Psoas muscle (tissue), 8 donors: ENCODE measurements around the gene GRIA3. TPM values are rescaled to one million over a fixed set of nuclear protein-coding genes. Genes with fewer than 3 reads are reported as not detected.

Experiments
- ATAC-seq, 4 donors: fragments of 200-7000 bp; cut with Tn5 transposase; one replicate each; pipeline ENCODE4 v1.9.1; 2020; ENCODE audit warnings: moderate library complexity in 3 of 4, mild to moderate bottlenecking in 2 of 4
- DNase-seq, 2 donors: peaks; one replicate each; pipeline ENCODE4 v3.0.0-alpha.2; 2020
- H3K27ac ChIP-seq: fragments of 200-600 bp; one replicate; pipeline ENCODE4 v1.8.0; 2022
- H3K27me3 ChIP-seq, 3 donors: fragments of 200-600 bp in 1 of 3; one replicate each; pipeline versions ENCODE4 v1.6.1 to v1.8.0; 2013 to 2022; ENCODE audit warnings: low read length in 2 of 3, mild to moderate bottlenecking in 2 of 3, moderate library complexity in 1 of 3; ENCODE audit not compliant: insufficient read depth in 3 of 3
- H3K36me3 ChIP-seq, 2 donors: fragments of 200-600 bp in 1 of 2; one replicate each; pipeline versions ENCODE4 v1.6.1 to v1.8.0; 2013 to 2022; ENCODE audit warnings: low read depth in 1 of 2, mild to moderate bottlenecking in 1 of 2, moderate library complexity in 1 of 2; ENCODE audit not compliant: insufficient read depth in 1 of 2
- H3K4me1 ChIP-seq: fragments of 200-600 bp; one replicate; pipeline ENCODE4 v1.8.0; 2022
- H3K4me3 ChIP-seq: fragments of 200-600 bp; one replicate; pipeline ENCODE4 v1.8.0; 2022; ENCODE audit warnings: mild to moderate bottlenecking
- H3K9me3 ChIP-seq: fragments of 200-600 bp; one replicate; pipeline ENCODE4 v1.8.0; 2022
- WGBS, 3 donors: extraction: QIAGEN DNeasy Blood & Tissue Kit; methylation state at CpG; one replicate each; pipeline versions ENCODE4 v1.1.6 to v1.1.7; 2013; 5-methylcytosine and 5-hydroxymethylcytosine counted together
- intact Hi-C, 2 donors: fragments of 100-400 bp; cut with DNase I; formaldehyde crosslinking; loops; one replicate each; pipeline versions ENCODE4 v1.11.0 to v1.14.2; 2022
- long read RNA-seq, 2 donors: library from polyadenylated mRNA; unstranded; transcript quantifications; one replicate each; pipeline ENCODE4 v2.0.0, GENCODE V29; 2021
- polyA plus RNA-seq, 3 donors: library from polyadenylated mRNA; stranded (reverse); fragments of 200-250 nt; gene quantifications; one replicate each; pipeline ENCODE4 v1.2.3, GENCODE V29; 2013
- total RNA-seq, 4 donors: library from RNA; stranded (reverse); fragmentation: NEBNext Ultra II Directional in 2 of 4; extraction: Animal tissue kit (Norgen Biotek cat#: 25700) in 2 of 4; gene quantifications; one replicate each; pipeline versions ENCODE4 v1.2.1 to v1.2.4, GENCODE V29; 2021 to 2023
- TF ChIP-seq, protein P1 (sequence below): fragments of 200-600 bp; IDR thresholded peaks from one replicate; pipeline ENCODE4 v1.8.0; 2022; ENCODE audit warnings: antibody characterized with exemption
- donor health status: healthy with polysubstance abuse.
- donor health status: DM: no; HTN: no; CAD: no; lungs with moderate emphysema.
- donor health status: Bipolar disorder and iron deficiency.
- donor health status: healthy.
- donor health status: DM: yes; HTN: yes; CAD: no.
- donor health status: DM: no; HTN: no; CAD: no.
- donor health status: DM: no; HTN: no; CAD: no.
- donor health status: DM: yes; HTN: yes; CAD: no.

GRIA3 gene
- under 1 TPM; 0.10 to 0.32 (median 0.32) TPM for total RNA-seq
- under 1 TPM in 2 of 3 donors, not detected in 1; 0.03 to 0.10 TPM for polyA plus RNA-seq
- long read RNA-seq, donor 1, partial matches to known transcripts: 0 of 1 reads
- long read RNA-seq, donor 1, other reads (novel, unspliced or antisense): 1 of 1 reads
- long read RNA-seq, donor 2: 0 reads

- H3K4me3 ChIP-seq: peak within 1 kb of the TSS; percentile 46
- no peaks in the 10 kb centered on the region for H3K9me3 ChIP-seq
- WGBS, 3 donors: 1 to 23% (median 1%) methylated on average over 20 to 33 of the region's 33 CpGs
- intact Hi-C loops: no loop called here
- no peaks in the 10 kb centered on the region for H3K36me3 ChIP-seq
- H3K27me3 ChIP-seq: peaks cover 0 to 21% (median 7%) of the 10 kb centered on the region in 3 donors
- TF ChIP-seq, protein P1, sequence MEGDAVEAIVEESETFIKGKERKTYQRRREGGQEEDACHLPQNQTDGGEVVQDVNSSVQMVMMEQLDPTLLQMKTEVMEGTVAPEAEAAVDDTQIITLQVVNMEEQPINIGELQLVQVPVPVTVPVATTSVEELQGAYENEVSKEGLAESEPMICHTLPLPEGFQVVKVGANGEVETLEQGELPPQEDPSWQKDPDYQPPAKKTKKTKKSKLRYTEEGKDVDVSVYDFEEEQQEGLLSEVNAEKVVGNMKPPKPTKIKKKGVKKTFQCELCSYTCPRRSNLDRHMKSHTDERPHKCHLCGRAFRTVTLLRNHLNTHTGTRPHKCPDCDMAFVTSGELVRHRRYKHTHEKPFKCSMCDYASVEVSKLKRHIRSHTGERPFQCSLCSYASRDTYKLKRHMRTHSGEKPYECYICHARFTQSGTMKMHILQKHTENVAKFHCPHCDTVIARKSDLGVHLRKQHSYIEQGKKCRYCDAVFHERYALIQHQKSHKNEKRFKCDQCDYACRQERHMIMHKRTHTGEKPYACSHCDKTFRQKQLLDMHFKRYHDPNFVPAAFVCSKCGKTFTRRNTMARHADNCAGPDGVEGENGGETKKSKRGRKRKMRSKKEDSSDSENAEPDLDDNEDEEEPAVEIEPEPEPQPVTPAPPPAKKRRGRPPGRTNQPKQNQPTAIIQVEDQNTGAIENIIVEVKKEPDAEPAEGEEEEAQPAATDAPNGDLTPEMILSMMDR: no peak
- H3K4me1 ChIP-seq: no peaks in the 10 kb centered on the region
- no peak for DNase-seq
- H3K27ac ChIP-seq: no peak within 1 kb of the TSS
- no peak for ATAC-seq
Observed at GRCh38 chrX:123184219-123184865, at the start of gene GRIA3. TSS of gene GRIA3 (plus strand) at chrX:123184278. CDS start at chrX:123184536, 258 bp downstream.

- ATAC-seq (peak in 1 of 4 donors; percentile 27), DNase-seq (no peak)
- Histone ChIP-seq H3K4me3 (no peak overlapping the region), H3K27ac (no peak overlapping the region), H3K27me3 (no peaks in the 10 kb centered on the region), H3K4me1 (no peaks in the 10 kb centered on the region), H3K36me3 (no peaks in the 10 kb centered on the region), H3K9me3 (no peaks in the 10 kb centered on the region)
- WGBS, 3 donors: 55 to 90% (median 63%) methylated on average over 1 of the region's 1 CpG
- intact Hi-C loops: no loop called here
- TF ChIP-seq, protein P1: no peak
Observed at GRCh38 chrX:123138473-123138872, 45.6 kb upstream of the GRIA3 start.

- no peak for DNase-seq
- TF ChIP-seq, protein P1: no peak
- Histone ChIP-seq H3K36me3 (no peaks in the 10 kb centered on the region), H3K4me3 (no peak overlapping the region), H3K27ac (no peak overlapping the region), H3K4me1 (no peaks in the 10 kb centered on the region), H3K9me3 (no peaks in the 10 kb centered on the region), H3K27me3 (no peaks in the 10 kb centered on the region)
- 86 to 92% (median 88%) methylated on average over 5 of the region's 5 CpGs for WGBS, 3 donors
- intact Hi-C loops: no loop called here
- ATAC-seq: no peak
Observed at GRCh38 chrX:123140454-123140853, 43.6 kb upstream of the GRIA3 start.

DNA sequence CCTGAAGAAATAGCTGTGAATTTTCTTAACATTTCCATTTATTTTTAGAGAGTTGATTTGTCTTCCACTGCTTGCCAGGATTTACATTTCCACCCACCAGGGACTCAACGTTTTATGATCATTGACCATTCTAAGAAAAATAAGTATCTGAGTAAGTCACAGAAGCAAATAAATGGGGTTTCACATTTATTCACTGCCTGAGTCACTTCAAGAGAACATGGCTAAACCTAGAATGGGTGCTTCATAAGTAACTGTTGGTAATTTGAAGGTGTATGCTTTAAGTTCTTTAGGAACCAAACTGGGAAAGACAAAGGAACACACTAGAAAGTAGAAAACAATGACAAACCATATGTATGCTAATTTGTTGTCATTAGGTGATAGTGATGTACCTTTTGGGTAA is 43.2 kb upstream of the GRIA3 start:
- no peak for DNase-seq
- no peak overlapping the region for H3K4me3 ChIP-seq
- WGBS, 3 donors: 24 to 44% (median 38%) methylated on average over 1 of the region's 1 CpG

More for the DNA sequence above, 43.2 kb upstream of the GRIA3 start:
- intact Hi-C loops: no loop called here
- H3K36me3 ChIP-seq: no peaks in the 10 kb centered on the region
- H3K9me3 ChIP-seq: no peaks in the 10 kb centered on the region
- no peaks in the 10 kb centered on the region for H3K4me1 ChIP-seq
- H3K27me3 ChIP-seq: no peaks in the 10 kb centered on the region
- TF ChIP-seq, protein P1: no peak
- no peak for ATAC-seq
- no peak overlapping the region for H3K27ac ChIP-seq
